Chondrocyte (in vitro differentiated cells): Measurements from ENCODE around the gene ADARB1. TPM values are rescaled to one million over a fixed set of nuclear protein-coding genes. Genes with fewer than 3 reads are reported as not detected.

Experiments used
- DNase-seq: peaks from one replicate; pipeline ENCODE4 v3.0.0; 2021; ENCODE audit warnings: mixed read lengths, low spot score
- H3K27ac Mint-ChIP-seq: one replicate; pipeline ENCODE4 v1.8.0; 2021; ENCODE audit warnings: mild to moderate bottlenecking, moderate library complexity, mixed read lengths; ENCODE audit not compliant: unreplicated experiment
- H3K27me3 Mint-ChIP-seq: 2 replicates; pipeline ENCODE4 v1.8.0; 2021; ENCODE audit warnings: low read depth, mixed read lengths
- H3K36me3 Mint-ChIP-seq: 2 replicates; pipeline ENCODE4 v1.8.0; 2021; ENCODE audit warnings: low read depth, mixed read lengths
- H3K4me1 Mint-ChIP-seq: 2 replicates; pipeline ENCODE4 v1.8.0; 2021; ENCODE audit warnings: low read depth, mild to moderate bottlenecking, mixed read lengths
- H3K4me3 Mint-ChIP-seq: one replicate; pipeline ENCODE4 v1.8.0; 2021; ENCODE audit warnings: mild to moderate bottlenecking, moderate library complexity, mixed read lengths; ENCODE audit not compliant: unreplicated experiment
- H3K9me3 Mint-ChIP-seq: 2 replicates; pipeline ENCODE4 v1.8.0; 2021; ENCODE audit warnings: low read depth, mixed read lengths
- CTCF ChIP-seq: fragments of 200-600 bp; sonication (generic); IDR thresholded peaks from 2 replicates; pipeline ENCODE4 v1.5.0; 2021; ENCODE audit warnings: antibody characterized with exemption, mild to moderate bottlenecking, moderate library complexity
- total RNA-seq: library from RNA; stranded (reverse); gene quantifications from 3 replicates; pipeline ENCODE4 v1.2.1, GENCODE V29; 2021

ADARB1 gene
- total RNA-seq, 1 donor from 2014 or later: 92.8 TPM

DNA sequence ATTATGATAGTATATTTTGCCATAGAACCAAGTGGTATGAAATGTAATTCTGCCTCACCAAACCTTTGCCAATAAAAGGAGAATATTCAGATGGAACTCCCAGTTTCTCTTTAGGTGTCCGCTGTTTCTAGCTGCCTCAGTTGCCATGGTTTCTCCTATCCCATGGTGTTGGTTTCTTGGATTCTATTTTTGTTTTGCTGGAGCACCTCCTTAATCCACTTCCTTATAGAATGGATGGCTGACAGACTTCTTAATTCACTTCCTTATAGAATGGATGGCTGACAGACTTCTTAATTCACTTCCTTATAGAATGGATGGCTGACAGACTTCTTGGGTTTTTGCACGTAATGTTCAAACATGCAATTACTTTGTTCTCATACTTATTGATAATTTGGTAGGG lies 43.7 kb downstream of the ADARB1 start:
- no peak for DNase-seq
- no peaks in the 10 kb centered on the region for H3K27me3 Mint-ChIP-seq
- no peak overlapping the region for H3K27ac Mint-ChIP-seq
- H3K4me1 Mint-ChIP-seq: peaks cover 4% of the 10 kb centered on the region
- H3K36me3 Mint-ChIP-seq: peaks cover 23% of the 10 kb centered on the region
- no peaks in the 10 kb centered on the region for H3K9me3 Mint-ChIP-seq
- no peak overlapping the region for H3K4me3 Mint-ChIP-seq
- TF ChIP-seq CTCF: no peak

GRCh38 chr21:45119812-45120211 lies 45.4 kb downstream of the ADARB1 start:
- Mint-ChIP-seq H3K9me3 (no peaks in the 10 kb centered on the region), H3K27ac (no peak overlapping the region), H3K36me3 (peaks cover 27% of the 10 kb centered on the region), H3K27me3 (no peaks in the 10 kb centered on the region), H3K4me3 (no peak overlapping the region), H3K4me1 (no peaks in the 10 kb centered on the region)
- TF ChIP-seq CTCF: no peak
- no peak for DNase-seq

GRCh38 chr21:45120975-45121374 lies 46.6 kb downstream of the ADARB1 start:
- no peak overlapping the region for H3K4me3 Mint-ChIP-seq
- H3K27ac Mint-ChIP-seq: no peak overlapping the region
- peaks cover 30% of the 10 kb centered on the region for H3K36me3 Mint-ChIP-seq
- no peak for TF ChIP-seq CTCF
- no peaks in the 10 kb centered on the region for H3K9me3 Mint-ChIP-seq
- H3K27me3 Mint-ChIP-seq: no peaks in the 10 kb centered on the region
- no peak for DNase-seq
- H3K4me1 Mint-ChIP-seq: peaks cover 3% of the 10 kb centered on the region

GRCh38 chr21:45122030-45122429 lies 47.6 kb downstream of the ADARB1 start:
- H3K4me3 Mint-ChIP-seq: no peak overlapping the region
- no peaks in the 10 kb centered on the region for H3K27me3 Mint-ChIP-seq
- no peak for DNase-seq
- no peak overlapping the region for H3K27ac Mint-ChIP-seq
- TF ChIP-seq CTCF: no peak
- peaks cover 12% of the 10 kb centered on the region for H3K4me1 Mint-ChIP-seq
- peaks cover 30% of the 10 kb centered on the region for H3K36me3 Mint-ChIP-seq
- no peaks in the 10 kb centered on the region for H3K9me3 Mint-ChIP-seq

DNA sequence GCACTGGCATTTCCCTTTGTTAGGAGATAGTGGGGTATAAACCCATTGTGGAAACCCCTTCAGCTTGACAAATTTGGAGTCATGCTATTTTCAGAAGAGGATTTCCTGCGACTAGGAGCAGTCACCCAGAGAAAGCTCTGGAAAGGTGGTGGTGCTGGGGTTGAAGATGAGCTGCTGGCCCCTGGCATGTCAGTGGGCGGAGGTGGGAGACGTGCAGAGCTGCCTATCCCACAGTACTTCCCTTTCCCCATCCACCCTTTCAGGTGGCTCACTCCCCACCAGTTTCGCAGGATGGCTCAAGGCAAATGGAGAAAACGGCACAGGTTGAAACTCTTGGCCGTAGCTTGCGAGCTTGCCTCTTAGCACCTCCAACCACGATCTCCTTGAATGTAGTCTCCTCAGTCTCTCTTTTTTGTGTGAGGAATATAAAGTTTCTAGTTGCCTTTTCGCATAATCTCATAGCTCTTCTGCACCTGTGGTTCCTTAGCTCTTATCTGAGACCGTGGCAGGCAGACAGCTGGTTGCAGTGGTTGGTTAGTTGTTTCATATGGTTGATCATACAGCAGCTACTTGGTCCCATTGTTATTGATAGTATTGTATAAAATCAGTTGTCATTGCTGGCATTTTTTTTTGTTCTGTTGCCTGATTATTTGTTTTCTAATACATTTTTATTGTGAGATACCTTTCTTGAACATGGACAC lies 48.2 kb downstream of the ADARB1 start:
- Mint-ChIP-seq H3K27me3 (no peaks in the 10 kb centered on the region), H3K27ac (no peak overlapping the region), H3K36me3 (peaks cover 28% of the 10 kb centered on the region), H3K9me3 (no peaks in the 10 kb centered on the region), H3K4me3 (no peak overlapping the region), H3K4me1 (peaks cover 17% of the 10 kb centered on the region)
- no peak for DNase-seq
- TF ChIP-seq CTCF: no peak
